Measurements from ENCODE around the gene SIL1.
"Not testable (repeated sequence)": the region's sequence is repeated elsewhere in the genome, so short reads cannot be mapped to it uniquely, and the experiment has no call there.

SIL1 gene

DNA sequence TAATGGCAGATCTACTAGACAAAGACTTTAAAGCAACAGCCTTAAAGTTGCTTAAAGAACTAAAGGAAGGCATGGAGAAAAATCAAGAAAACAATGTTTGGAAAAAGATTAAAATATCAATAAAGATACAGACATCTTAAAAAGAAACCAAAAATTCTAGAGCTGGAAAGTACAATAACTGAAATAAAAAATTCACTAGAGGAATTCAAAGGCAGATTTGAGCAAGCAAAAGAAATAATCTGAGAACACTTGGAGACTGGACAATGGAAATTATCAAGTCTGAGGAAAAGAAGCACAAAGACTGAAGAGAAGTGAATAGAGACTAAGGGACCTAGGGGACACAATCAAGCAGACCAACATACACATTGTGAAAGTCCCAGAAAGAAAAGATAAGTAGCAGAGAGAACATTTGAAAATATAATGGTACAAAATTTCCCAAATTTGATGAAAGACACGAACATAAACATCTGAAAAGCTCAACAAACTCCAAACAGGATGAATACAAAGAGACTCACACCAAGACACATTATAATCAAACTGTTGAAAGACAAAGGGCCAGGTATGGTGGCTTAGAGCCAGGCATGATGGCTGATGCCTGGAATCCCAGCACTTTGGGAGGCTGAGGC lies 26.3 kb downstream of the SIL1 start:
- DNase-seq, result no peak

DNA sequence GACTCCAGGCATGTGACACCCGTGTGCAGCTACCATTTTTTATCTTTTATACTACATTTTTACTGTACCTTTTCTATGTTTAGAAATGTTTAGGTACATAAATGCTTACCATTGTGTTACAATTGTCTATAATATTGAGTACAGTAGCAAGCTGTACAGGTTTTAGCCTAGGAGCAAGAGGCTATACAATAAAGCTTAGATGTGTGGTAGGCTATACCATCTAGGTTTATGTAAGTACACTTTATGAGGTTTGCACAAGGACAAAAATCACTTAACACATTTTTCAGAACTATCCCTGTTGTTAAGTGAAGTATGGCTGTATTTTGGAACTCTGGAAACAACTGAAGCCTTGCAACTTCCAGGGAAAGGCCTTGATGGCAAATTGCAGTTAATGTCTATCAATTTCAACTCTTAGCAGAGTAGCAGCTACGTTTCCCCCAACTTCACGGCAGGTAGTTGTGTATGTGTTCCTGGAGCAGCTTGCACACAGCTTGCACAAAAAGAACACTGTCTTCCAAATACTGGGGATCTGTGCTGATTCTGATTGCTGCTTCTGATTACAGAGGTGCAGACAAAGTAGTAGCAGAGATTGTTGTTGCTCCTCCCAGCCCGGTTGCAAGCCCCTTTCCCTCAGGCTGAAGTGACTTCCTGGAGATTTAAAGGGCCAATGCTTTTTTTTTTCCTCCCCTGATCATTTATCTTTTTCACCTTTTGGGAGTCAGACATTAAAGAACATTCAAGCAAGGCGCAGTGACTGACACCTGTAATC lies 30.0 kb downstream of the SIL1 start:
- no peak for DNase-seq

DNA sequence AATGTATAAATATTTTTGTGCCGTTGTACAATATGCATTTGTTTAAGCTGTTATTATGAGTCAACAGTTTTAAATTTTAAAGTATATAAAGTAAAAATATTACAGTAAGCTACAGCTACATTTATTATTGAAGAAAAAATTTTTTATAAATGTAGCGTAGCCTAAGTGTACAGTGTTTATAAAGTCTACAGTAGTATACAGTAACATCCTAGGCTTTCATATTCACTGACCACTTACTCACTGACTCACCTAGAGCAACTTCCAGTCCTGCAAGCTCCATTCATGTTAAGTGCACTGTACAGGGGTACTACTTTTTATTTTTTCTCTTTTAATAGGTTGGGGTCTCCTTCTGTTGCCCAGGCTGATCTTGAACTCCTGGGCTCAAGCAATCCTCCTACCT lies 30.6 kb downstream of the SIL1 start:
- DNase-seq, result no peak

DNA sequence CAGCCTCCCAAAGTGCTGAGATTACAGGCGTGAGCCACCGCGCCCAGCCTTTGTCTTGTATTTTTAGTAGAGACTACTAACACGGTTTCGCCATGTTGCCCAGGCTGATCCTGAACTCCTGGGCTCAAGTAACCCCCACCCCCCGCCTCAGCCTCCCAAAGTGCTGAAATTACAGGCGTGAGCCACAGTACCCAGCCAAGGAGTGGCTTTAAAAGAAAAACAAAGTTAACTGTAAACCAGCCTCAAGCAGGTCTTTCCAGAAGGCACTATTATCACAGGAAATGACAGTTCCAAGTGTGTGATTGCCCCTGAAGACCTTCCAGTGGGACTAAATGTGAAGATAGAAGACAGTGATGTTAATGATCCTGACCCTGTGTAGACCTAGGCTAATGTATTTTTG lies 31.1 kb downstream of the SIL1 start:
- DNase-seq, result no peak

DNA sequence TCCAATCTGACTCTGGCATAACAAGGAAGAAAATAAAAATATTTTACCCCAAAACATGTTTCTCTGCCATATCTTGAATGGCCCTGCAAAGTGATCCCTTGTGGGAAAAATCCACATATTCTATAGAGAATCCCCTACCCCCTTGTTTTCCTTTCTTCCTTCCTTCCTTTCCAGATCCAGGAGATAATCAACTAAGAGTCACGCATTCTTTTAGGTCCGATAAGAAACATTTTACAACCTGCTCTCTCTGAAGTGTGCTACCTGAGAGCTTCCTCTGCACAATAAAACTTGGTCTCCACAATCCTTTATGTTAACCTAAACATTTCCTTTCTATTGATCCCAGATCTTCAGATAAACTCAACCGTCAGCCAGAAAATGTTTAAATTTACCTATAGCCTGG lies 33.3 kb downstream of the SIL1 start:
- DNase-seq, result not testable (repeated sequence)

DNA sequence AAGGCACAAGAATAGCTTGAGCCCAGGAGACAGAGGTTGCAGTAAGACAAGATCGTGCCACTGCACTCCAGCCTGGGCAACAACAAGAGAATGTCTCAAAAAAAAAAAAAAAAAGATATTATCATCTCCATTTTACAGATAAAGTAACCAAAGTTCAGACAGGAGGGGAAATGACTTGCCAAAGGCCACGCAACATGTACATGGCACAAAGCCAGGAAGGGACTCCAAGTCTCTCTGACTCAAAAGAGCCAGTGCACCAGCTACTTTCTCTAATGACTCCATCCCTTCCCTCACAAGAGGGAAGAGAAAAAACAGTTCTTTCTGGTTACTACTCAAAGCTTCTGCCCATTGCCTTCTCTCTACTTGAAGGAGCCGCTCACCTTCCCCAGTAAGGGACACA lies 34.1 kb downstream of the SIL1 start:
- no peak for DNase-seq

DNA sequence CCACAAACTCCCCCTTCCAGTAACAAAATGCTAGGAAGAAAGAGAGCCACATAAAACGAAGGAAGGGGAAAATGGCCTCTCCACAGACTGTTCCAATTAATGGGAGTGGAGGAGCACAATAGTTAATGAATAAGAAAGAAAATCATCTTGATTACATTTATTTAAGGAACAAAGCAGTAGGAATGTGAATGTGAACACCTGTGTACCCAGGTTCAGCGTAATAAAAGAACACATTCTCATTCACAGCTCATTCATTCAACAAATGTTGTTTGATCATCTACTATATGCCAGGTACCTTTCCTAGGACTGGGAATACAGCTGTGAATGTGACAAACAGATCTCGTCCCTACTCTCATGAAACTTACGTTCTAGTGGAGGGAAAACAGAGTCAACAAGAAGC lies 35.7 kb downstream of the SIL1 start:
- DNase-seq, result no peak

DNA sequence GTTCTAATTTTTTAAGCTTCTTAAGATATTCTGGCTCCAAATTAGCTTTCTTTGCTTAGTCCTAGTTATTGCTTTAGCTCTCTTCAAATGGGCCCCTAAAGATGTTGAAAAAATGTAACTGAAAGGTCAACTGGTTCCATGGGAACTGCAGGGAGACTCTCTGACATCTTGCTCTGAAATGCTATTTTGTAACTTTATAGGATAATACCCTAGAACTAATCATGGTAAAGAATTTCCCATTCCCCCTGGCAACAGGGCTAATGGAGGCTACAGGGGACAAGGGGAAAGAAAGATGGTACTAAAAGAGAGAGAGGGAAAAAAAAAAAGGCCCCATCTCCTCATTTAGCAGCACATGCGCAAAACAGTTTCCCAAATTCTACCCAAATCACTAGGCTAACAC lies 39.4 kb downstream of the SIL1 start:
- no peak for DNase-seq

DNA sequence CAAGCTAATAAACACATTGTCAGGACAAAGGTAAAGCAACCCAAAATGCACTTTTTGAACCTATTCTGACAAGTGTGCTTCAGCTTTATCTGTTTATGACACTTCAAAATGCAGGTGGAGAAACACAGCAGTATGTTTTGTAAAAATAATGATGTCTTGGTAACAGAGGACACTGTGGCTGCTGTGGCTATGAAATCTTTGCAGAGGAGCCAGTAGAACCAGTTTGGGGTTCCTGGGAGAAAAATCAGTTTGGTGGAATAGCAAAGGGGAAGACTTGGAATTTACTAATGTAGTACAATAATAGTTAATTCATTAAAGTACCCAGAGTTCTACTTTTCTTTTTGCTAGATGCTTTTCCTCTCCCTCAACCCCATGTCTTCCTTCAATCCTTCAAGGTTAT lies 40.6 kb downstream of the SIL1 start:
- DNase-seq, result no peak

DNA sequence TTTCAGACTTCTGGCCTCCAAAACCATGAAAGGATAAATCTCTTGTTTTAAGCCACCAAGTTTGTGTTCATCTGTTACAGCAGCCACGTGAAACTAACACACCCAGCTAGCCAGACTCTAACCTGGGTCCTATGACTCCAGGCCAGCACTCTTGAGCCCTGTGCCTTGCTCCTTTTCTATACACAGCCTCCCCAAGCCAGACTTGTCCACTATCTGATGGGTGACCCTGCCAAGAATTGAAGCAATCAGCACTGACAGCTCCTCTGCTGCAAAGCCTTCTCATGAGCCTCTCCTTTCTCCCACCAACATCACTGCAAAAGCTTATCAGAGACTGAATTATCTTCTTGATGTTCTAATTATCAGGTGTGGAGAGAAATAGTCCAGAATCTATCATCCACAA lies 41.4 kb downstream of the SIL1 start:
- no peak for DNase-seq

DNA sequence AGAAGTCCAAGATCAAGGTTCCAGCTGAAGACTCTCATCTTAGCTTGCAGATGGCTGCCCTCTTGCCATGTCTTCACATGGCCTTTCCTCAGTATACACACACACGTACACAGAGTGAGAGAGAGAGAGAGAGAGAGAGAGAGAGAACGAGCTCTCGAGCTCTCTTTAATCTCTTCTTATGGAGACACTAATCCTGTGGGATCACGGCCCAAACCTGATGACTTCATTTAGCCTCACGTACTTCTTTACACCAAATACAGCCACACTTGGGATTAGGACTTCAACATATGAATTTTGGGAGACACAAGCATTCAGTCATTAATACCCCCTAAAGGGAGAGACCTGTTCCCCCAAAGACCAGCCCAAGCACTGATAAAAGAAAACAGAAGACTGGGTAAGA lies 42.8 kb downstream of the SIL1 start:
- DNase-seq, result no peak

DNA sequence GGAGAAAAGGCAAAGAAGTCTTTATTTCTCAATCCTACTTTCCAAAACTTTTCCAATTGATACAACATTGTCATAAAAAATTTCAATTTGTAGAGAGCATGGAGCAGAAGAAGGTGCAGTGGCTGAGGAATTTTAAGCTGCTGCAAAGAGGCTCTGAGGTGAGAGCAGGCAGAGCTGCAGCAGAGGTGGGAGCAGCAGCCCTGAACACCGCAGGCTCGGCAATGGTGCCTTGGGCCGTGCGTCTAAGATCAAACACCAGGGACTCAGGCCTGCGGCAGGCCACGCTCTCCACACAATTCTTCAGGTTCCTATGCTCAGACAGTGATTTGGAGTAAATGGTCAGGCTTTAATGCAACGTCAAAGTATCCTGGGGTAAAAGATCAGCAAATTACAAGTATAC lies 46.3 kb downstream of the SIL1 start:
- no peak for DNase-seq

DNA sequence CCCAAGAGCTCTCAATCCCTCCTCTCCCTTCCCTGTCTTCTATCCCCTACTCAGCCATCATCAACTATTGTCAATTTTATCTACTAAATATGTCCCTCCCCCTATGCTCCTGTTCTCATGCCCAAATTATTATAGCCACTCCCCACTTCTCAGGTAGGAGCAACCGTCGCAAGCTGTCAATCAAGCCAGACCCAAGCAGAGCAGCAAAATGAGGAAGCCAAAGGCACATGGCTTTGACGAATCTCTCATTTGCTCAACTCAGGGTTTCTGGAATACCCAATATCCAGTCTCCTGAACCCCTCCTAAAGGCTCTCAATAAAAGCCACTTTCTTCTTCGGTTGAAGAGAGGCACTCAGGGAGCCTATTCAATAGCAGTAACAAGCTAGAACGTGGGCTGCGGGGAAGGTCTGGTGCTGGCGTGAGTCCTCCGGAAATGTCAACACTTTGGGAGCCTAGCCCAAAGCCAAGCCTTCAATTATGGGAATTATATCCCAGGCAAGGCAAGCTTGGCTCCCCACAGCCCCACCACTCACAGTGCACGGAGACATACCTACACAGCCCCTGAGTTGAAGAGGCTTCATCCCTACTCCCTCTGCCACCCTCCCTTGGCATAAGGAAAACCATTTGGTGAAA lies 47.7 kb downstream of the SIL1 start:
- no peak for DNase-seq

DNA sequence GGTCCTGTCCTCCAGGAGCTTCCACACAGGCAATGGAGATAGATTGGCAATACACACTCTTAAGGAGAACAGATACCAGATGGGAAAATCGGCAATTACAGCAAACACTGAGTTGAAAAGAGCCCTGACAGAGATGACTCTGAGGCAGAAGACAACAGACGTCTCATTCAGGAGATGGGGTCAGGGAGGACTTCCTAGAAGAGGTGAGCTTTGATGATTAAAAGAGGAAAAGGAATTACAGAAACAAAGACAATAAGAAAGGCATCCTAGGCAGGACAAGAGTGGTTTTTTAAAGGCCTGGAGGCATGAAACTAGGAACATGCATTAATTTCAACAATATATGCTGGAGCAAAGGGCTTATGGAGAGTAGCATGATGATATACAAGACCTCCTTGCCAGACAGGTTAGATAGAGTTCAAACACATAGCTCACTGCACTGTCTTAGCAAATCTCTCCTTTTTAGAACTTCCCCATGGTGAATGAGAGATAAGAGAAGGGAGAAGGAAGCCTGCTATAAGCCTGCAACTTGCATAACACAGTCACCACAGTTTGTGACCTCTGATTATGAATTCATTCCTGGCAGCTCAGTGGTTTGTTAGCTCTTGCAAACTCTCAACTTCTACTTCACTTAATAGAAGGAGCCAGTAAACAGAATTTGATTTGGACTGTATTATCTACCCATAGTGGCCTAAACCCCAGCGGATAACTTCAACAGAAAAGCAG lies 48.5 kb downstream of the SIL1 start:
- no peak for DNase-seq

DNA sequence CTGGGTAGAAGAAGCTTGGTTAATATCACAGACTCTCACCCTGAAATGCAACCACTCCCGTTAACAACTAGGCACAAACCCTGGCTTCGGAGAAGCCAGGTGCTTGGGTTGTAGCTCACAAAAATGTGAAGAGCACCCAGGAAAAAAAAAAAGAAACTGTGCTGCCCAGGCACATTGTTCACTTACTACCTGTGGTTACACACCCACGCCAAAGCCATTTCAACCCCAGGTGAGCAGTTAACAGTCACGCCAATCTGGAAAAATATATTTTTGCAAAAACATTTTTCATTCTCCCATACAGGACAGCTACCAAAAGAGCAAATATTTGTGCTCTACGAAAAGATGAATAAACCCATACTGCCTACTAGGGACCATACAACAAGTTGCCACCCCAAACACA lies 49.2 kb downstream of the SIL1 start:
- DNase-seq, result no peak

DNA sequence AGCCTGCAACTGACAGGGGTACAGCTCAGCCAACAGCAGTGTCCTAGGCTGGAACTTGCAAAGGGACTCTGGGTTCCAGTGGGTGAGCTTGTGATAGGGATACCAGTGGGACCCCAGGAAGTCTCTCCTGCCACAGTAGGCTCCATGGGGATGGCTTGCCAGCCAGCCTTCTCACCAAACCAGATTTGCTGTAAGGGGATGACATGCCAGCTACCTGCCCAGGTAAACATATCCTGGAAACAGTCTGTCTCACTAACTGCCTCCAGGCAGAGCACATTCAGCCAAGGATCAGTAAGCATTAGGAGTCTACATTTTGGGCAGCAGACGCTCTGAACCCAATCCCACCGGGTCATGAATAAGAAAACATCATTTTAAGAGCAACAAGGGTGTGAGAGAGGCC lies 49.9 kb downstream of the SIL1 start:
- no peak for DNase-seq

DNA sequence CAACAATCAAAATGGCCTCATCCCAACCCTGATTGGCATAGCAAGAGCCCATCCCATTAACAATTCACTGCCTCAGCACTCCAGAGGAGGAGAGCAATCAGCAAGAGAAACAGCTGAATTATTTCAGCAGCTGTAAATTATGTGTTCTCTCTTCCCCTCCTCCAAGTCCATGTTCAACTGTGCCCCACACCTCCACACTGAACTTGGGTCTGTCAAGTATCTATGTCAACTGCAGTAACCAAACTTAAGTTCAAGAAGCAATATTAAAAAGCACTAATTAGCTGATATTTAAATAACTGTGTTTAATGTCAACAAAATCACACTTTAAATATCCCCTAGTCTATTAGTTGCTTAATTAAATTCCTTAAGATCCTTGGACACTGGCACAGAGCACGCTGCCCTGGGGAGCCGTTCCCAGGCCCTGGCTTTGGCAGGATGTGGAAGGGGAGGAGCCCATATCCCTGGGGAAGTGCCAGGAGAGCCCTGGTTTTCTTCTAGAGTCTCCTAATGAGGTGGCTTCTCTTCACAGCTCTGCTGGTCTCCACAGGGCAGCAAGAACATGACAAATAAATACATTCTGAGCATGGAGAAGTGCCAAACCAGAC lies 50.6 kb downstream of the SIL1 start:
- no peak for DNase-seq

DNA sequence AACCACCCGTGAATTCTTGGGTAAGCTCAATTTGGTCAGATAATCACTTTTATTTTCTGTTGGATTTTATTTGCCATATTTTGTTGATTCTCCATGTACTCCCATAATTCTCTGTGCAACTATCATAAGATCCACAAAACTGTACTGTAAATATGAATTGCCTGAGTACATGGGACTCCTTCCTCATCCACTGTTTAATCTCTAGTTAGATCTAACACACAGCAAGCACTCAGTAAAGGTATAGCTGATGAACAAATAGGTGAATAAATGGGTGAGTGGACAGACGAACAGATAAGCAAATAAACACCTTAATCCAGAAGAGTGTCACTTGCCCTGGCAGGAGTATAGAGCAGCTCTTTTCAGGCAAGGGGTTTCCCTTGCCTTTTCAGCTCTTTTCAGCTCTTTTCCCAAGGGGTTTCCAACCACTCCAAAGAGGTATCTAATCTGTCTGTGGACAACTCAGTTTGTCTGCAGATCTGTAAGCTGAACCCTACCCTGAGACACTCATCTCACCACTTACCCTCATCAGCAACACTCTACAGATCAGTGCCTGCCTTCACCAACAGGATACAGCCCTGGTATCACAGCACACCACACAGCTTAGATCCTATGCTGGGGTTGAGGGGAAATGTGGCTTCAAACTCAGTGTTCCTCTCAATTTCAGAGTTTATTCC lies 51.2 kb downstream of the SIL1 start:
- no peak for DNase-seq

DNA sequence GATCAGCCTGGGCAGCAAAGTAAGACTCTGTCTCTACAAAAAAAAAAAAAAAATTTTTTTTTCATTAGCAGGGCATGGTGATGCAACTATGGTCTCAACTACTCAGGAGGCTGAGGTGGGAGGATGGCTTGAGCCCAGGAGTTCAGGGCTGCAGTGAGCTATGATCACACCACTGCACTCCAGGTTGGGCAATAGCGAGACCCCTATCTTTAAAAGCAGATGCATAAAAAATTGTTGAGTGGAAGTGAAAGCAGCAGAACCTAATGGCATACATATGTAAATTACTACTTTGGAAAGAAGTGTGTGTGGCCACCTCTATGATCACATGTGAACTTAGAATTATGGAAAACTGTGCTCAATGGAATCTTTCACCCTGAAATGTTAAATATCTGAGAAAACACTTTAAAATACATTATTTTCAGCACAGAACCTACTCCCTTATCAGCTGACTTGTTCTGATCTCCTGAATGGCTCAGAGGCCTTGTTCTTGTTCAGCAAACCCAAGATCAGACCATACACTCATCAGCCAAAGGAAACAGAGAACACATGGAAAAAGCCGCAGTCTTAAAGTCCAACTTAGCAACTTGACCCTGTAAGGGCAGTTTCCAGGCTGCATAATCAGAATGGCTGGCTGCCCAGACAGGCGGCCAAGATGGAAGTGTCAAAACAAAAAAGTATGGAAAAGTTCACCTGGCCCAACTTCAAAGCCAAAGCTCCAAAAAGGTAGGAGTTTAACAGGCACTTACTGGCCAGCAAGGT lies 56.5 kb downstream of the SIL1 start:
- DNase-seq, result no peak

DNA sequence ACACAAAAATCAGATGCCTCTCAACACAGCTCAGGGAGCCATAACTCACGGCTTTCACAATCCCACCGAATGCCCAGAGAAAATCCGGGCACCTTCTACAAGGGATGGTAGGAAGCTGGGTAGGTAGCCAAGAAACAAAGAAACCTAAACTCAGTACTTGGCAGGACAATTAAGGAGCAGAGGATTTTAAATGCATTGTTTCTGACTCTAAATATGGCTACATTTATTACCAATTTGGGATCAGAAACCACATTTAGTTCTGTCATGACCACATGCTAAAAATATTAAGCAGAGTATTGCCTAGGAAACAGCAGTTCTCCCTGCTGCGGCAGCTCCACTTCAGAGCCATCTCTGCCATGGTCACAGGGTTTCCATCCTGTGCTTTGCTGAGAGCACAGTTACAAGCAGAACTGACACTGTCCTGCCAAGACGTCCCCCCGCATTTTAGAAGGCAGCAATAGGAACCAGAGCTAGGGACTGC lies 57.5 kb downstream of the SIL1 start:
- no peak for DNase-seq

DNA sequence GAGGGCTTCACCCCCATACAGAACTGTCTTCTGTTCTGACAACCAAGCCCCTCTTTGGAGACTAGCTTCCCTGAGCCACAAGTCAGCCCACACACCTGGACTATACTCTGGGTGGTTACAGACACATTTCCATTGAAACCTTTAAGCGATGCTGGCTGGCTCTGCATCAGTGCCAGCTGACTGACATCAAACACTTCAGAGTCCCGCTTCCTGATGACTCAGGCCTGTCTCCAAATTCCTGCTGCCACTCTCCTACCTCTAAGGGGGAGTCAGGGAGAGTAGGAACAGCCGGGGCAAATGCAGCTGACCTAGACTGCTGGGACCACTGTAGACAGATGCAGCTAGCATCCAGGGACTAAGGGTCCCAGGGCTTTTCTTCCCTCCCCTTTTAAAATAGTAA lies 59.4 kb downstream of the SIL1 start:
- DNase-seq, result no peak

DNA sequence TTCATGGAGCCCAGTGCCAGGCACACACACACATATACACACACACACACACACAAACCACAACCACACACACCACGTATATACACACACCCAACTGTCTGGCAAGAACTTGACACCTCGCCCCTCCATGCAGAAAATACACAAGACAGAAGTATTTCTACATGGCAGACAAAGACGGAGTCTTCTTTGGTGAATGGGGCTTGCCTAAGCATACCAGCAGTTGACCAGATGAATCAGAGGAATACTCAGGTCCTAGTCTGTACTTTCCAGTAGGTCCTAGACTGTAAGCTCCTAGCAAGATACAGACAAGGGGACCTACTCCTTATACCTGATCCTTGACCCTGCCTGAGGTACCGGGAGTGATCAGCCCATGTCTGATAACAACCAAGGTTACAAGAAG lies 60.1 kb downstream of the SIL1 start:
- DNase-seq, result no peak

Data from CD4-positive, alpha-beta T cell treated with Interleukin-21 for 1 hour (primary cell).